ENCODE results near the gene ZNF827. TPM values are rescaled to one million over a fixed set of nuclear protein-coding genes. Genes with fewer than 3 reads are reported as not detected.
A peak's percentile ranks its signal among the peaks of the same experiment; 100 is the strongest.

ZNF827 gene
- total RNA-seq, 1 experiment from 2014 or later = 9.8 TPM

DNA sequence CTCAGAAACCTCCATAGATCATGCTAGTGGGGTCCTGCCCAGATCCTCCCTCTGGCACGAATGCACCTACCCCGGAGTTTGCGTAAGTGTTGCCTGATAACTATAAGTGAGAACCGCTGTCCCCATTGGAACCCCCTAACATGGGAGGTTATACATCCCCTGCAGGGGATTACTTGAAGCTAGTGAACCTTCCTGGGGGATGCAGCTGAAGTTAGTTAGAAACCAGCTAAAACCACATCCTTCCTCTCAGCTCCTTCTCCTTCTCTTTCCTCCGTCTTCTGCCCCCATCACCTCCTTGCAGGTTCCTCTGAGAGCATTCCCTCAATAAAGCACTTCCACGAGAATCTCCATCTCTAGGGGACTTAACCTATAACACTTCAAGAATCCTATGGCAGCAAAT lies 95.0 kb downstream of the ZNF827 start:
- ATAC-seq = no peak
- Histone ChIP-seq H3F3A (ENCODE audit: low read length, unreplicated experiment) (no peaks in the 10 kb centered on the region), H3K4me3 (ENCODE audit: low read length) (no peak overlapping the region), H3K4me2 (ENCODE audit: low read length) (no peak overlapping the region), H2AFZ (ENCODE audit: low read length) (no peak overlapping the region), H3K36me3 (ENCODE audit: low read depth, low read length) (no peaks in the 10 kb centered on the region; the same call in none of the 2 replicates), H3K79me2 (ENCODE audit: low read length) (no peaks in the 10 kb centered on the region), H3K9ac (ENCODE audit: low read length) (no peak overlapping the region), H3K27ac (ENCODE audit: low read length) (no peak overlapping the region), H3K9me2 (replicated peaks; ENCODE audit: low read length) (no peaks in the 10 kb centered on the region), H3K27me3 (ENCODE audit: low read length) (no peaks in the 10 kb centered on the region), H3K9me3 (ENCODE audit: low read length) (no peaks in the 10 kb centered on the region), H4K20me1 (ENCODE audit: low read length) (no peaks in the 10 kb centered on the region), H3K4me1 (ENCODE audit: insufficient read depth, low read length) (peaks cover 9% of the 10 kb centered on the region; the same call in 1 of the 2 replicates)
- ChIA-PET POLR2A (ENCODE audit: unreplicated experiment) (no interaction called here), CTCF (interaction anchor here (0.6 kb wide), 1 partner anchor 172 kb away, joined by 4 read pairs; no protein-coding TSS in a partner anchor)
- no peak for DNase-seq
- TF ChIP-seq EZH2 (IDR thresholded peaks at IDR 0.05; ENCODE audit: low read length, unreplicated experiment) = no peak
- TF ChIP-seq, protein P1, sequence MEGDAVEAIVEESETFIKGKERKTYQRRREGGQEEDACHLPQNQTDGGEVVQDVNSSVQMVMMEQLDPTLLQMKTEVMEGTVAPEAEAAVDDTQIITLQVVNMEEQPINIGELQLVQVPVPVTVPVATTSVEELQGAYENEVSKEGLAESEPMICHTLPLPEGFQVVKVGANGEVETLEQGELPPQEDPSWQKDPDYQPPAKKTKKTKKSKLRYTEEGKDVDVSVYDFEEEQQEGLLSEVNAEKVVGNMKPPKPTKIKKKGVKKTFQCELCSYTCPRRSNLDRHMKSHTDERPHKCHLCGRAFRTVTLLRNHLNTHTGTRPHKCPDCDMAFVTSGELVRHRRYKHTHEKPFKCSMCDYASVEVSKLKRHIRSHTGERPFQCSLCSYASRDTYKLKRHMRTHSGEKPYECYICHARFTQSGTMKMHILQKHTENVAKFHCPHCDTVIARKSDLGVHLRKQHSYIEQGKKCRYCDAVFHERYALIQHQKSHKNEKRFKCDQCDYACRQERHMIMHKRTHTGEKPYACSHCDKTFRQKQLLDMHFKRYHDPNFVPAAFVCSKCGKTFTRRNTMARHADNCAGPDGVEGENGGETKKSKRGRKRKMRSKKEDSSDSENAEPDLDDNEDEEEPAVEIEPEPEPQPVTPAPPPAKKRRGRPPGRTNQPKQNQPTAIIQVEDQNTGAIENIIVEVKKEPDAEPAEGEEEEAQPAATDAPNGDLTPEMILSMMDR (conservative IDR thresholded peaks at IDR 0.05; ENCODE audit: low read depth, low read length) = no peak
- TF ChIP-seq EZH2phosphoT487 (IDR thresholded peaks at IDR 0.05; ENCODE audit: borderline replicate concordance, low read length) = no peak
- intact Hi-C loops (cut with micrococcal nuclease) = loop anchor here (5.0 to 10.0 kb wide), 2 partner anchors 36 to 109 kb away; no protein-coding TSS in a partner anchor
- no TSS peak for BruUV-seq (replicated peaks)

DNA sequence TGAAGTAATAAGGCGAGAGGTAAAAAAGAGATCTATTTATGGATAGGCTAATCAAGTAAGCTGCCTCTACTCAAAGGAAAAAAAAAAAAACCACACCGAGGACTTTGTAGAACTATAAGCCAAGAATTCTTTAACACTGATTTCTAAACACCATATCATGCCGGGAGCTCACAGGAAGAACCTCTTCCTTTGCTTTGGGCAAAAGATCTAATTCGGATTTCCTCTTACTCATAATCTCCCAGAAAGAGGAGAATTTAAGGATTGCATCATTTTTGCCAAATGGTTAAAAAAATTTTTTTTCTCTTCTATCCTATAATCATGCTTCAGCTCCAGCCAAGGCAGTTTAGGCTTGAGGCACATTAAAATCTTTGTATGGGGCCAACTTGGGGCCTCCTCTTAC lies 95.5 kb downstream of the ZNF827 start:
- Histone ChIP-seq H3K27ac (ENCODE audit: low read length) (no peak overlapping the region), H4K20me1 (ENCODE audit: low read length) (no peaks in the 10 kb centered on the region), H3K79me2 (ENCODE audit: low read length) (no peaks in the 10 kb centered on the region), H3K9me2 (replicated peaks; ENCODE audit: low read length) (no peaks in the 10 kb centered on the region), H3K9ac (ENCODE audit: low read length) (no peak overlapping the region), H3K27me3 (ENCODE audit: low read length) (no peaks in the 10 kb centered on the region), H2AFZ (ENCODE audit: low read length) (no peak overlapping the region), H3K36me3 (ENCODE audit: low read depth, low read length) (no peaks in the 10 kb centered on the region; the same call in 1 of the 2 replicates), H3F3A (ENCODE audit: low read length, unreplicated experiment) (no peaks in the 10 kb centered on the region), H3K9me3 (ENCODE audit: low read length) (no peaks in the 10 kb centered on the region), H3K4me3 (ENCODE audit: low read length) (no peak overlapping the region), H3K4me1 (ENCODE audit: insufficient read depth, low read length) (peaks cover 9% of the 10 kb centered on the region; the same call in 1 of the 2 replicates), H3K4me2 (ENCODE audit: low read length) (no peak overlapping the region)
- CTCF ChIA-PET = interaction anchor here (0.6 kb wide), 1 partner anchor 172 kb away, joined by 4 read pairs; no protein-coding TSS in a partner anchor
- DNase-seq = peak; percentile 44
- intact Hi-C loops (cut with micrococcal nuclease) = loop anchor here (5.0 to 10.0 kb wide), 2 partner anchors 36 to 108 kb away; no protein-coding TSS in a partner anchor
- peak; percentile 50 for ATAC-seq
- POLR2A ChIA-PET (ENCODE audit: unreplicated experiment) = interaction anchor here (0.6 kb wide), 1 partner anchor 54 kb away, joined by 5 read pairs; no protein-coding TSS in a partner anchor
- TF ChIP-seq EZH2 (IDR thresholded peaks at IDR 0.05; ENCODE audit: low read length, unreplicated experiment) = no peak
- TF ChIP-seq, protein P1 (conservative IDR thresholded peaks at IDR 0.05; ENCODE audit: low read depth, low read length) = no peak
- BruUV-seq (replicated peaks) = no TSS peak

DNA sequence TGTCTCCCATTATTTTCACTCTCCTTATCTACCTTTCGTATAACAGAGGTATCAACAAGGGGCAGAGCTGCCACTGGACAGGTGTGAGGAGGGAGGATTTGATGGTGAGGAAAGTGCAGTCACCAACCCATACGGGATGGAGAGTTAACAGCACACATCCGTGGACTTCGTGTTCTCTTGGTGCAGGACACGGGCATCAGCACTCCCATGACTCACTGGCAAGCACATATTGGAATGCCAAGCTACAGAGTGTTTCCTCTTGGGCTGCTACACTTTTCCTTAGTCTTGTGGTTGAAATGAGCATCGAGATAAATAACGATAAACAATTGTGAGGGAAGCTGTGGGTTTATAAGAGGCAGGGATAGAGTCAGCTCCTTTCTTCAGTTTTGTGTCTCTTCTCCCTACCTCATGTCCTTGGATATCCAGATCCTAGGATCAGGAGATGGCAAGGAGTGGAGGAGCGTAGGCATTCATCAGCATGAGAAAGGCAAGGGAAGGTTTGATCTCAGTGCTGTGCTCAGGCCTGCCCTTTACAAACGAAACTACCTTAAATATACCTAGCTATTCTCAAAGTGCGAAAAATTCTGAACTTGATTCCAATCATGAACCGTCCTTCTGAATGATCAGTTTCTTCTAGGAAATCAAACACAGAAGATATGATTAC lies 96.3 kb downstream of the ZNF827 start:
- TF ChIP-seq, protein P1 (conservative IDR thresholded peaks at IDR 0.05; ENCODE audit: low read depth, low read length) = no peak
- TF ChIP-seq EZH2 (IDR thresholded peaks at IDR 0.05; ENCODE audit: low read length, unreplicated experiment) = no peak
- no peak for TF ChIP-seq EZH2phosphoT487 (IDR thresholded peaks at IDR 0.05; ENCODE audit: borderline replicate concordance, low read length)
- Histone ChIP-seq H3F3A (ENCODE audit: low read length, unreplicated experiment) (no peaks in the 10 kb centered on the region), H3K9me2 (replicated peaks; ENCODE audit: low read length) (no peaks in the 10 kb centered on the region), H3K79me2 (ENCODE audit: low read length) (no peaks in the 10 kb centered on the region), H3K4me2 (ENCODE audit: low read length) (no peak overlapping the region), H3K9me3 (ENCODE audit: low read length) (no peaks in the 10 kb centered on the region), H3K9ac (ENCODE audit: low read length) (no peak overlapping the region), H3K27me3 (ENCODE audit: low read length) (no peaks in the 10 kb centered on the region), H3K4me3 (ENCODE audit: low read length) (no peak overlapping the region), H3K36me3 (ENCODE audit: low read depth, low read length) (no peaks in the 10 kb centered on the region; the same call in 1 of the 2 replicates), H2AFZ (ENCODE audit: low read length) (no peak overlapping the region), H4K20me1 (ENCODE audit: low read length) (no peaks in the 10 kb centered on the region), H3K4me1 (ENCODE audit: insufficient read depth, low read length) (peaks cover 9% of the 10 kb centered on the region; the same call in 1 of the 2 replicates), H3K27ac (ENCODE audit: low read length) (no peak overlapping the region)
- ATAC-seq = no peak
- no peak for DNase-seq
- BruUV-seq (replicated peaks) = no TSS peak
- intact Hi-C loops (cut with micrococcal nuclease) = loop anchor here (5.0 to 10.0 kb wide), 2 partner anchors 35 to 108 kb away; no protein-coding TSS in a partner anchor
- ChIA-PET POLR2A (ENCODE audit: unreplicated experiment) (interaction anchor here (0.6 kb wide), 1 partner anchor 53 kb away, joined by 5 read pairs; no protein-coding TSS in a partner anchor), CTCF (no interaction called here)

Data from PC-3 (cell line).